Lower leg skin (tissue), 3 donors: ENCODE results near the gene SRSF6.

Experiments
- CTCF ChIP-seq, 3 donors: fragments of 450-650 bp; IDR thresholded peaks; one replicate each; pipeline ENCODE4 v1.5.1; 2016; ENCODE audit warnings: antibody characterized with exemption in 3 of 3, mild to moderate bottlenecking in 3 of 3, moderate library complexity in 2 of 3
- POLR2A ChIP-seq, 2 donors: fragments of 450-650 bp; IDR thresholded peaks; one replicate each; pipeline ENCODE4 v1.6.1; 2016 to 2017; ENCODE audit warnings: antibody characterized with exemption in 2 of 2, mild to moderate bottlenecking in 1 of 2, moderate library complexity in 1 of 2

GRCh38 chr20:43440531-43440930, 17.2 kb upstream of the SRSF6 start:
- no peak for TF ChIP-seq CTCF (IDR thresholded peaks at IDR 0.05)
- no peak for TF ChIP-seq POLR2A (IDR thresholded peaks at IDR 0.05)
